C4-2B (cell line): ENCODE results near the gene SHROOM2.

Experiments
- H3K27ac ChIP-seq: fragments of 450-650 bp; 2 replicates; pipeline ENCODE4 v1.5.1; 2017
- ZFX ChIP-seq: fragments of 450-650 bp; IDR thresholded peaks from 2 replicates; pipeline ENCODE4 v1.6.1; 2017
- TF ChIP-seq, protein P1 (sequence below): fragments of 450-650 bp; conservative IDR thresholded peaks from 2 replicates; pipeline ENCODE4 v1.5.1; 2017; ENCODE audit warnings: mild to moderate bottlenecking

SHROOM2 gene

DNA sequence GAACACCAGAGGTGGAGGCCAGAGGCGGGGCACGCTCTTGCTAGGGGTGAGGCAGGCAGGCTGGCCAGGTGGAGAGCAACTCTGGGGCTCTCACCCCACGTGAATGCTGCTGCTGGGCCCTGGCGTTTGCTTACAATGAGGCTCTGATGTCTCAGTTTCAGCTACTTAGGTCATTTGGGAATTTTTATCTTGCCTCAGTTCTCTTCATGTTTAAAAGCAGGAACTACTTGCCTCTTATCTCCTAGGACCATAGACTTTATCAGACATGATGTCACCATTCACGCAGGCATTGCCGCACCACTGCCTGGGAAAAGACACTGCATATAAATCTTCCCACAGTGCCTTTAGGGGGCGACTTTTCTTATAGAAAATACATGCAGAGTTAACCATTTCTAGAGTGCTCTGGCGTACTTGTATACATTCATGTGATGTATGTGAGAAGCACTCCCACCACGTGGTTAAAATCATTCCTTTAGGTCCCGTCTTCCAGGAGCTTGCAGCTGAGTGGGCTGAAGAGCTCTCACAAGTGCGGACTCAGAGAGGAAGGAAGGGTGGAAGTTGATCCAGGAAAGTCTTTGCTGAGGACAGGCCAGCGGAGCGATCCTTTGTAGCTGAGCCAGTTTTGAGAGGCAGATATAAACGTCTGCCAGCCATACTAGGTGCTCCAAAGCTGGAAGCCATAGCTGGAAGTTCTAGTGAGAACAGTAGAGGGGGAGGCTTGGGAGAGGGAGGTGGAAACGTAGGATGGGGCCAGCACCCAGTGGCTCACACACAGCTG, 96.6 kb downstream of the SHROOM2 start:
- TF ChIP-seq, protein P1, sequence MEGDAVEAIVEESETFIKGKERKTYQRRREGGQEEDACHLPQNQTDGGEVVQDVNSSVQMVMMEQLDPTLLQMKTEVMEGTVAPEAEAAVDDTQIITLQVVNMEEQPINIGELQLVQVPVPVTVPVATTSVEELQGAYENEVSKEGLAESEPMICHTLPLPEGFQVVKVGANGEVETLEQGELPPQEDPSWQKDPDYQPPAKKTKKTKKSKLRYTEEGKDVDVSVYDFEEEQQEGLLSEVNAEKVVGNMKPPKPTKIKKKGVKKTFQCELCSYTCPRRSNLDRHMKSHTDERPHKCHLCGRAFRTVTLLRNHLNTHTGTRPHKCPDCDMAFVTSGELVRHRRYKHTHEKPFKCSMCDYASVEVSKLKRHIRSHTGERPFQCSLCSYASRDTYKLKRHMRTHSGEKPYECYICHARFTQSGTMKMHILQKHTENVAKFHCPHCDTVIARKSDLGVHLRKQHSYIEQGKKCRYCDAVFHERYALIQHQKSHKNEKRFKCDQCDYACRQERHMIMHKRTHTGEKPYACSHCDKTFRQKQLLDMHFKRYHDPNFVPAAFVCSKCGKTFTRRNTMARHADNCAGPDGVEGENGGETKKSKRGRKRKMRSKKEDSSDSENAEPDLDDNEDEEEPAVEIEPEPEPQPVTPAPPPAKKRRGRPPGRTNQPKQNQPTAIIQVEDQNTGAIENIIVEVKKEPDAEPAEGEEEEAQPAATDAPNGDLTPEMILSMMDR, result no peak
- TF ChIP-seq ZFX, result no peak
- no peak overlapping the region for H3K27ac ChIP-seq

GRCh38 chrX:9884031-9884779, 98.0 kb downstream of the SHROOM2 start:
- H3K27ac ChIP-seq, result no peak overlapping the region
- TF ChIP-seq, protein P1, result no peak
- no peak for TF ChIP-seq ZFX

DNA sequence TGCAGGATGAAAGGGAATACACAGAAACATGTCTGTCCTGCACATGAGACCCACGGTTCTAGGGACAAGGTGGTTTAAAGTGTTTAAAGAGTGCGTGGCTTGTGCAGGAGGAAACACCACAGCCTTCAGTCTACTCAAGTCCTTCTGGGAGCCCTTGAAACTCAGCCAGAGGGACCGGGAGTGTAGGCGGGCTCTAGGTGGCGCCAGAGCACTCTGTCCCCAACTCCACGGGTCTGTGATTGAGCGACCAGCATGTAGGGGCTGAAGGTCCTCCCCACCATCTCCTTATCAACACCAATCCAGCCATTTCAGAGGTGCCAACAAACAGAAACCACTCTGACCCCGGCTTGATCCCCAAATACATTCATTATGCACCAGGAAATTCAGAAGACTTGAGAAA, 98.9 kb downstream of the SHROOM2 start:
- TF ChIP-seq, protein P1, result peak; percentile 55
- TF ChIP-seq ZFX, result no peak
- no peak overlapping the region for H3K27ac ChIP-seq

DNA sequence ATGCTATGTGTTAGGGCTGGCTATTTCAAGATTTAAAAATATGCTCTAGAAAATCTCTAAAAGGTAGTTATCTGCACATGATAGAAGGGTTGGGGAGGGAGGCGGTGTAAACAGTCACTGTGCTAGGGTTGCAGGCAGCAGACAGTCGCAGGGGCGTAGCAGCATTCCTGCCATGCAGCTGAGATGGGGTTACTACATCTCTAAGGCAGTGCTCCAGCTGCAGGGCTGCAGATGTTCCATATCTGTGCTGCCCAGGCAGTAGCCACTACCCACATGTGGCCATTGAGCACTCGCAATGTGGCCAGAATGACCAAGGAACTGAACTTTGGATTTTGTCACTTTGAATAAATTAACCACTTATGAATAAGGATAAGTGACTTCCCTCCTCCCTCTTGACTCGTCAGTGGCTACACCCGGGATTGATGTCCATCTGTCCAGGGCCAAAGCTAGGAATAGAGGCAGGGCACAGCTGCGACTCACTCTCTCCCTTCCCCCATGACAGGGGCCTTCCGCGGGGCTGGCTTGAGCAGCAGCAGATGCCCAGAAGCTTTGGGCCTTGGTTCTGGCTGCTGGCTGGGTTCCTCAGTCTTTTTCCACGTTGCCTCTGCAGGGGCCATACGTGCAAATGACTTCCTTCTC, 101.5 kb downstream of the SHROOM2 start:
- H3K27ac ChIP-seq, result no peak overlapping the region
- TF ChIP-seq, protein P1, result no peak
- TF ChIP-seq ZFX, result no peak

- TF ChIP-seq ZFX, result no peak
- TF ChIP-seq, protein P1, result no peak
- no peak overlapping the region for H3K27ac ChIP-seq
Observed at GRCh38 chrX:9888953-9889470, 102.8 kb downstream of the SHROOM2 start.

- no peak overlapping the region for H3K27ac ChIP-seq
- TF ChIP-seq, protein P1, result no peak
- TF ChIP-seq ZFX, result no peak
Observed at GRCh38 chrX:9890681-9891091, 104.5 kb downstream of the SHROOM2 start.
